ENCODE data around the gene GJD4. TPM values are rescaled to one million over a fixed set of nuclear protein-coding genes. Genes with fewer than 3 reads are reported as not detected.
A peak's percentile ranks its signal among the peaks of the same experiment; 100 is the strongest.

Gene GJD4
- total RNA-seq, 6 experiments from 2014 or later = not detected

GRCh38 chr10:35565602-35566081 is 39.5 kb upstream of the GJD4 start:
- DNase-seq (no peak), ATAC-seq (no peak)
- Histone ChIP-seq H3K4me1 (no peaks in the 10 kb centered on the region), H3K9me3 (no peaks in the 10 kb centered on the region), H3K36me3 (peaks cover 0 to 28% (median 7%) of the 10 kb centered on the region in 4 donors), H3K27me3 (no peaks in the 10 kb centered on the region), H3K4me3 (no peak overlapping the region), H3K27ac (no peak overlapping the region)
- TF ChIP-seq CTCF (IDR thresholded peaks at IDR 0.05) (no peak), POLR2A (IDR thresholded peaks at IDR 0.05) (no peak)
- 25% methylated on average over 1 of the region's 8 CpGs for WGBS (ENCODE audit: insufficient coverage, low coverage, low lambda C conversion rate, missing lambda C conversion rate)
- intact Hi-C loops (cut with DNase I) = loop anchor here in 1 of 2 donors (10.0 kb wide), 1 partner anchor 231 kb away; the partner anchor contains the start of gene CCNY

- H3K27me3 ChIP-seq = no peaks in the 10 kb centered on the region
- DNase-seq = no peak
- no peak overlapping the region for H3K4me3 ChIP-seq
- no peak for TF ChIP-seq CTCF (IDR thresholded peaks at IDR 0.05)
- no peak for TF ChIP-seq POLR2A (IDR thresholded peaks at IDR 0.05)
- 100% methylated on average over 2 of the region's 6 CpGs for WGBS (ENCODE audit: insufficient coverage, low coverage, low lambda C conversion rate, missing lambda C conversion rate)
- peaks cover 0 to 28% (median 7%) of the 10 kb centered on the region in 4 donors for H3K36me3 ChIP-seq
- no peak overlapping the region for H3K27ac ChIP-seq
- H3K4me1 ChIP-seq = no peaks in the 10 kb centered on the region
- intact Hi-C loops (cut with DNase I) = loop anchor here in 1 of 2 donors (10.0 kb wide), 1 partner anchor 233 kb away; the partner anchor contains the start of gene CCNY
- ATAC-seq = no peak
- no peaks in the 10 kb centered on the region for H3K9me3 ChIP-seq
Observed at GRCh38 chr10:35567951-35568350, 37.2 kb upstream of the GJD4 start.

- TF ChIP-seq POLR2A (IDR thresholded peaks at IDR 0.05) (no peak), CTCF (IDR thresholded peaks at IDR 0.05) (no peak)
- WGBS (ENCODE audit: insufficient coverage, low coverage, low lambda C conversion rate, missing lambda C conversion rate) = 82% methylated on average over 4 of the region's 20 CpGs
- Histone ChIP-seq H3K9me3 (no peaks in the 10 kb centered on the region), H3K27me3 (no peaks in the 10 kb centered on the region), H3K4me1 (no peaks in the 10 kb centered on the region), H3K27ac (no peak overlapping the region), H3K36me3 (peaks cover 0 to 28% (median 7%) of the 10 kb centered on the region in 4 donors), H3K4me3 (no peak overlapping the region)
- no peak for DNase-seq
- peak in 1 of 4 donors; percentile 5 for ATAC-seq
- intact Hi-C loops (cut with DNase I) = loop anchor here in 1 of 2 donors (10.0 kb wide), 1 partner anchor 234 kb away; the partner anchor contains the start of gene CCNY
Observed at GRCh38 chr10:35568483-35569015, 36.6 kb upstream of the GJD4 start.

GRCh38 chr10:35569111-35569707 is 35.9 kb upstream of the GJD4 start:
- peaks cover 0 to 28% (median 7%) of the 10 kb centered on the region in 4 donors for H3K36me3 ChIP-seq
- DNase-seq (no peak), ATAC-seq (no peak)
- no peaks in the 10 kb centered on the region for H3K4me1 ChIP-seq
- no peak for TF ChIP-seq CTCF (IDR thresholded peaks at IDR 0.05)
- no peak for TF ChIP-seq POLR2A (IDR thresholded peaks at IDR 0.05)
- H3K4me3 ChIP-seq = no peak overlapping the region
- no peak overlapping the region for H3K27ac ChIP-seq
- intact Hi-C loops (cut with DNase I) = loop anchor here in 1 of 2 donors (10.0 kb wide), 1 partner anchor 234 kb away; the partner anchor contains the start of gene CCNY
- no peaks in the 10 kb centered on the region for H3K9me3 ChIP-seq
- WGBS (ENCODE audit: insufficient coverage, low coverage, low lambda C conversion rate, missing lambda C conversion rate) = 83% methylated on average over 13 of the region's 19 CpGs
- no peaks in the 10 kb centered on the region for H3K27me3 ChIP-seq

Data from right lobe of liver (tissue), 6 donors.